Measurements from ENCODE around the gene CHL1.

Gene CHL1

DNA sequence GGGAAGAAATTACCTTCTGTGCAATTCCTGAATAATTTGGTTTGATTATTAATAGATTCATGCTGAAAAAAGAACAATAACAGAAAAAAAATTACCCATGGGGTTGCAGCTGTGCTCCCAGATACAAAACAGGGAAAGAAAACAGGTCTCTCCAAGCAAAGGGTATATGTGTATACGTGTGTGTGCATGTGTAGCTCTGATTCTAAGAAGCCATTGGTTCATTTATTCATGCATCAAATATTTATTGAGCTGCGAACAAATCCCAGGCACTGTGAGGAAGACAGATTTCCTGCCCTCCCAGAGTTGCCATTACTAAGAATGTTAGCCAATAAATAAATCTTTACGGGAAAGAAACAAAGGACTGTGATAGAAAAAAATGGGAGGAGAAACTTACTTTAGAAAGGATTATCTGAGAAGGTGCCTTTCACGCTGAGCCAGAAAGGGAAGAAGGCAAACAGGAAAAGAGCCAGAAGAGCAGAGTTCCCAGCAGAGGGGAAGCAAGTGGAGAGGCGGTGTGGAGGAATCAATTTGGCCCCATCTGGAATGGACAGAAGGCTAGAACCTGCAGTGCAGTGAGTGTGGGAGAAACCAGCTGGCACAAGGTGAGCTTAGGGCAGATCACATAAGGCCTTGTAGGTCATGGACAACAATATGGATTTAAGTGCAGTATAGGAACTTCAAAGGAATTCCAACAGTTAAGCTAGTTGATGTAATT lies 20.7 kb downstream of the CHL1 start:
- TF ChIP-seq, protein P1, sequence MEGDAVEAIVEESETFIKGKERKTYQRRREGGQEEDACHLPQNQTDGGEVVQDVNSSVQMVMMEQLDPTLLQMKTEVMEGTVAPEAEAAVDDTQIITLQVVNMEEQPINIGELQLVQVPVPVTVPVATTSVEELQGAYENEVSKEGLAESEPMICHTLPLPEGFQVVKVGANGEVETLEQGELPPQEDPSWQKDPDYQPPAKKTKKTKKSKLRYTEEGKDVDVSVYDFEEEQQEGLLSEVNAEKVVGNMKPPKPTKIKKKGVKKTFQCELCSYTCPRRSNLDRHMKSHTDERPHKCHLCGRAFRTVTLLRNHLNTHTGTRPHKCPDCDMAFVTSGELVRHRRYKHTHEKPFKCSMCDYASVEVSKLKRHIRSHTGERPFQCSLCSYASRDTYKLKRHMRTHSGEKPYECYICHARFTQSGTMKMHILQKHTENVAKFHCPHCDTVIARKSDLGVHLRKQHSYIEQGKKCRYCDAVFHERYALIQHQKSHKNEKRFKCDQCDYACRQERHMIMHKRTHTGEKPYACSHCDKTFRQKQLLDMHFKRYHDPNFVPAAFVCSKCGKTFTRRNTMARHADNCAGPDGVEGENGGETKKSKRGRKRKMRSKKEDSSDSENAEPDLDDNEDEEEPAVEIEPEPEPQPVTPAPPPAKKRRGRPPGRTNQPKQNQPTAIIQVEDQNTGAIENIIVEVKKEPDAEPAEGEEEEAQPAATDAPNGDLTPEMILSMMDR (IDR thresholded peaks at IDR 0.05; ENCODE audit: insufficient read depth, low read depth, low read length, missing control alignments) = no peak
- DNase-seq (ENCODE audit: low read depth) = no peak

DNA sequence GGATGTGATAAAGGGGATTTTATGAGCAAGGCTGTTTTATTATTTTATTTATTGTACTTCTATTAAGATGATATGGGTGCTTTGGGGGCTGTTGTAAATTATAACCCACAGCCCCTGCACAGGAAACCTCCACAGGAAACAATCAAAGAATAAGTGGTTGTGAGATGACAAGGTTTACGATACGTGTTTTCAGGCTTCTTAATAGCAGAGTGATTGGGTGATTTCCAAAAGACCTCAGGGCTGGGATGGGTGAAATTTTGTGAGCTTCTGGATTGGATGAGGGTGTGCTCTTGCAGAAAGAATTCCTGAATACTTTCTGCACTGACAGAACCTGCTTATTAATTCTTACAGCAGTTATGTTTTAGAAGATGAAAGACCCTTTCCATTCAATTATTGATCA lies 21.4 kb downstream of the CHL1 start:
- TF ChIP-seq, protein P1 (IDR thresholded peaks at IDR 0.05; ENCODE audit: insufficient read depth, low read depth, low read length, missing control alignments) = no peak
- no peak overlapping the region for H3K4me3 ChIP-seq (ENCODE audit: low read depth, low read length)
- DNase-seq (ENCODE audit: low read depth) = no peak

More for the DNA sequence above, 20.7 kb downstream of the CHL1 start:
- no peak overlapping the region for H3K4me3 ChIP-seq (ENCODE audit: low read depth, low read length)

DNA sequence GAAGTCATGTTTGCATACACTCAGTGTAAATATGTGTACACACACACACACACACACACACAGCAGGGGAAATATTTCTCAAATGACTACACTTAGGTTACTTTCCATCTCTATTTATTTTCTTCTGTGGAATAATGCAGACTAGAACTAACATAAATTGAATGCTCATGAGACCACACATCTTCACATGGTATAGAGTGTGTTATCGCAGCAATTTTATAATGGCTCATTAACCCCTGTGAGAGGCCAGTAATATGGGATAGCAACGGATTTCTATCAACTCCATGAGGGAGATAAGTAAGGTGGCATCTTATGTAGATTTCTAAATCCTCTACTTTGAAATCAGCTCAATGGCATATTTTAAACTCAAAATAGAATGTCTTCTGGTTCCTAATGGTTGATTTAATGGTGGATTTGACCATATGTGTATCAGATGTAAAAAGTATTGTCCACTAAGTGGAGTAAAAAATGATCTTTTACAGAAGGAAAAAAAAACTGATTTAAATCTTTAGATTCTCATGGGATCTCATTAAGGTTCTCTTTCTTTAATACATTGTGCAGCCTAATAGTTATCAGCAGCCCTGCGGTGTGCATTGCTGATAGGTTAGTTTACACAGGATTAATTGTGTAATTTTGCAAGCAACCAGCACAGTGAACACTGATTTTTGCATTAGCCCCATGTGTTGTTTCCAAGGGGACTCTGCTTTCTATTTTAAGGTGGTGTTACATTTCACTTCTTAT lies 32.0 kb downstream of the CHL1 start:
- no peak for DNase-seq (ENCODE audit: low read depth)
- no peak overlapping the region for H3K4me3 ChIP-seq (ENCODE audit: low read depth, low read length)
- TF ChIP-seq, protein P1 (IDR thresholded peaks at IDR 0.05; ENCODE audit: insufficient read depth, low read depth, low read length, missing control alignments) = no peak

DNA sequence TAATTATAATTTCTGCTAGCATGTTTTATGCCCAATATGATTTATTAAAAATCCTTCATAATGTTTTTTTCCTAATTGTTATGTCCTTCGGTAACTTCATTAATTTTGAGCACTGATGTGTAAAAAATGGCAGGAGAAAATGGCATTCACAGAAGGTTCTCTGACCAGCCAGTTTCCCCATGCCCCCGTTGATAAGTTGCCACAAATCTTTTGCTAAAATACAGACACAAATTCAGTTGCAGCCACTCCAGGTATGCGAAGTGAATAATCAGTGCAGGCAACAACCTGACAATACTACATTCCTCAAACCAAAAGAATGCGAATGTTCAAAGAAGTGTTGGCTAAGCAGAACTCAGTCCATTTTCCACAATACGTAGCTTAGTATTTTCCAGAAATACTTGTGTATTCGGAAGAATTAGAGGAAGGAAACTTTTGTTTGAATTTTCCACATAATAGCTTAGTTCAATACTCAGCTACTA lies 32.7 kb downstream of the CHL1 start:
- TF ChIP-seq, protein P1 (IDR thresholded peaks at IDR 0.05; ENCODE audit: insufficient read depth, low read depth, low read length, missing control alignments) = no peak
- no peak for DNase-seq (ENCODE audit: low read depth)
- H3K4me3 ChIP-seq (ENCODE audit: low read depth, low read length) = no peak overlapping the region

DNA sequence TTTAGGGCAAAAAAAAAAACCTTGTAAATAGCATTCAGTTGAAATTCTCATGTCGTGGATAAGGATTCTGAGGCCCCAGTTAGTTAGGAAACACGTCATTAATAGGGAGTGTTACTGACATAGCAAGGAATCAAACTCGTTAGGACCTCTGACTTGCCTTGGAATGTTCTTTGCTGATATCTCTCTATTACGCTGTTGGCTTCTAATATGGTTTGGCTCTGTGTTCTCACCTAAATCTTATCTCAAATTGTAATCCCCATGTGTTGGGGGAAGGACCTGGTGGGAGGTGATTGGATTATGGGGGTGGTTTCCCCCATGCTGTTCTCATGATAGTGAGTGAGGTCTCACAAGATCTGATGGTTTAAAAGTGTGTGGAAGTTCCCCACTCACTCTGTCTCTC lies 40.3 kb downstream of the CHL1 start:
- DNase-seq (ENCODE audit: low read depth) = no peak
- H3K4me3 ChIP-seq (ENCODE audit: low read depth, low read length) = no peak overlapping the region
- TF ChIP-seq, protein P1 (IDR thresholded peaks at IDR 0.05; ENCODE audit: insufficient read depth, low read depth, low read length, missing control alignments) = no peak

DNA sequence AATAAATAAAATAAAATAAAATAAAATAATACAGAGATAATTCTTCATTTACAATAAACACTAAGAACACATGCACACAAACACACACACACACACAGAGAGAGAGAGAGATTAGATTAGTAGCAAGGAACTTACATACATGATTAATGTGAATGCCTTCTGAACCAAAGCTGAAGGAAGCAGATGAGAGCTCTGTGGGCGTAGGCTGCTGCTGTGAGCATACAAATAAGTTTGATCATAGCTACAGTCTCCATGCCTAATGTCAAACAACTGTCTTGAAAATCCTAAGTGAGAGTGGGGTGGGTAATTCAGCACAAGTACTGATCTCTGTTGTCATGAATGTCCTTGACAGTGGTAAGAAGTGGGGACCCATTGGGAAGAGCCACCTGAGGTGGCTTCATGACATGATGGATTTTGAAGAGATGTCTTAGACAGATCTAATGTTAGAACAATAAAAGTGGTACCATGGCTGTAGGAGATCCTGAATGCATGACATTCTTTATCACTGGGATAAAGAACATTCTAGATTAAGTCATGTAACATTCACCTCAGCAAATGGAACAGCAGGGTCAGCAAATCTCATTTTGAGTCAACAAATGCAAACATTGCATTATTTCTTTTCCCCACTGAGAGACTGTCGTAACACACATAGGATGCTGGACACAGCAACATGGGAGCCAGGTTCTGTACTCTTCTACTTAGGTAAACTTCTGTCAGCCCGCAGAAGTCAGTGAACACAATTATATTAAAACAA lies 46.2 kb downstream of the CHL1 start:
- no peak overlapping the region for H3K4me3 ChIP-seq (ENCODE audit: low read depth, low read length)
- DNase-seq (ENCODE audit: low read depth) = no peak
- TF ChIP-seq, protein P1 (IDR thresholded peaks at IDR 0.05; ENCODE audit: insufficient read depth, low read depth, low read length, missing control alignments) = no peak
